Fibroblast of skin of abdomen (primary cell): ENCODE data around the gene MRPL14. TPM values are rescaled to one million over a fixed set of nuclear protein-coding genes. Genes with fewer than 3 reads are reported as not detected.

Experiments
- DNase-seq: peaks from one replicate; pipeline ENCODE4 v3.0.0-alpha.2; 2013
- polyA plus RNA-seq, 2 experiments: library from polyadenylated mRNA; unstranded; fragments of 120-200 nt; gene quantifications; one replicate each; pipeline ENCODE4 v1.2.1, GENCODE V29; 2013; ENCODE audit not compliant: insufficient read length in 2 of 2

Gene MRPL14
- polyA plus RNA-seq (2013, experiment 1 of 2; ENCODE audit: insufficient read length) = 49.3 TPM
- 55.0 TPM for polyA plus RNA-seq (2013, experiment 2 of 2; ENCODE audit: insufficient read length)

DNA sequence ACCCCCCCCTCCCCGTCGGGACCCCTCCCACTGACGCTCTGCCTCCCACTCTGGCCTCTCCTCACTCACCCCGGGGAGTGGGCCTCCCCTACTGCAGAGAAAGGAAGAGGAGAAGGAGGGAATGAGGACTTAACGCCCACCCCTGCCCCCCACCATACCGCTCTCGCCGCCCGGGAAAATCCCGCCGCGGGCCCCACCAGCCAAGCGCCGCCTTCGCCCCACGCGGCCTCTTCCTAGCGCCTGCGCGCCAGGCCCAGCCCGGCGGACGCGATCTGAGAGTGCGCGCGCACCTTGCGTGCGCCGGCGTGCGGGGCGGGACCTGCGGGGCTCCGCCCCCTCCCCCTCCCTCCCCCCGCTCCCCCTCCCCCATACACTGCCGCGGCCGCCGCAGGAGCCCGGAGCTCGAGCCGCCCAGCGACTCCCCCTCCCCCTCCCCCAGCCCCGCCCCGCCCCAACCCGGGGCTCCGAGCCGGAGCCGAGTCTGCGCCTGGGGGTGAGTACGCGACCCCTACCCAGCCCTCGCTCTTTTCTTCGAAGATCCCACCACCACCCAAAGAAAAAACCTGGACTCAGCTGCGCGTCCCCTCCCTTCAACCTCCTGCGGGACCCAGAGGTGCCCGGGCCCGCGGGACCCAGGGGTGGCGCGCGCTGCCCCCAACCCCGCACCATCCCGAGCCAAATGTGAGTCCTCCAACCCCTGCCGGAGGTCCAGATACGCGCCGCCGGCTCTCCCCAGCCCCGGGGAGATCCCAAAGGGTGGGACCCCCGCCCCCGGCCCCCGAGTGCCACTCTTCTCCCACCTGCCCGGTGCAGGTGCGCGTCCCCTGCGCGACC, at the start of gene MRPL14, which contains the start of gene TMEM63B:
MRPL14 (minus strand) TSS at position 267 of the 834 bp plus-strand sequence. CDS start 10,841 bp downstream, outside the sequence.
TMEM63B (plus strand) TSS at position 369 of the 834 bp plus-strand sequence. CDS start 7,031 bp downstream, outside the sequence.
- DNase-seq = peak; percentile 90

- no peak for DNase-seq
Measured at GRCh38 chr6:44176130-44176761, 49.0 kb upstream of the MRPL14 start.

DNA sequence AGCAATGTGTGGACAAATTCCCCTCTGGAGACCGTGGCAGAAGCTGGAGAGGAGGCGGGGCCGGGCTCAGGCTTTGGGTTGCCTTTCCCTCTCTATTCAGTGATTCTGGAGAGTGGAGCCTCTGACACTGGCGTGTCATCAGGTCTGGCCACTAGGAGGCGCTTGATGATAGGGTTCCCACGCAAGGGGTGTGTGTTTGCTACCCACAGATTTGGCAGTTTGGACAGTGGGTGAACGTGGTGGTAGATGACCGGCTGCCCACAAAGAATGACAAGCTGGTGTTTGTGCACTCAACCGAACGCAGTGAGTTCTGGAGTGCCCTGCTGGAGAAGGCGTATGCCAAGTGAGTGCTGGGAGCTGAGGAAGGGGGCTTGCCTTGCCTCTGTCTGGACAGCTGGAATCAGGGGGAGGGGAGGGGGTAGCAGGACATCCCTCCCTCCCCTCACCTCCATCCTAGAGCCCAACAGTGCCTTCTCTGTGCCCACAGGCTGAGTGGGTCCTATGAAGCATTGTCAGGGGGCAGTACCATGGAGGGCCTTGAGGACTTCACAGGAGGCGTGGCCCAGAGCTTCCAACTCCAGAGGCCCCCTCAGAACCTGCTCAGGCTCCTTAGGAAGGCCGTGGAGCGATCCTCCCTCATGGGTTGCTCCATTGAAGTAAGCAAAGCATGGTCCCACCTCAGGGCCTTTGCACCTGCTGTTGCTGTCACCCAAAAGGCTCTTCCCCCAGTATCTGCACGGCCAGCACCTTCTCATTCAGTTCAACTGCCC, 45.7 kb upstream of the MRPL14 start:
- DNase-seq = peak; percentile 61

DNA sequence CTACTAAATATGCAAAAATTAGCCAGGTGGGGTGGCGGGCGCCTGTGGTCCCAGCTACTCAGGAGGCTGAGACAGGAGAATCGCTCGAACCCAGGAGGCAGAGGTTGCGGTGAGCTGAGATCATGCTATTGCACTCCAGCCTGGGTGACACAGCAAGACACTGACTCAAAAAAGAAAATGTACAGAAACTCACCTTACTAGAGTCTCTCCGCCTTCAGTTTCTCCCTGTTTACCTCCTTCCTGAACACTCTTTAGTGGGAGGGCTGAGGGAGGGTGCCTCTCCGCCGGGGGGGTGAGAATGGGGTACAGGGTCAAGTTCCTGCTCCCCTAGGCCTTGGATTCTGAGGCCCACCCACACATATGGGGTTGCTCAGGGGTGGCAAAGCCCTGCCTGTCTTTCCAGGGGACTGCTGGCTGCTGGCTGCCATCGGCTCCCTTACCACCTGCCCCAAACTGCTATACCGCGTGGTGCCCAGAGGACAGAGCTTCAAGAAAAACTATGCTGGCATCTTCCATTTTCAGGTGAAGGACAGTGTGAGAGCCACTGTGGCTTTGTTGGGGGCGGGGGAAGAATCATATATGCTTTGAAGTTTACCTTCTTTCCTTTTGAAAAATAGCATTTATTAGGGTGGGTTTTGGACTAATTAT, 44.8 kb upstream of the MRPL14 start:
- no peak for DNase-seq

GRCh38 chr6:44169886-44170570, 42.8 kb upstream of the MRPL14 start:
- no peak for DNase-seq

- no peak for DNase-seq
Measured at GRCh38 chr6:44169154-44169553, 41.9 kb upstream of the MRPL14 start.

DNA sequence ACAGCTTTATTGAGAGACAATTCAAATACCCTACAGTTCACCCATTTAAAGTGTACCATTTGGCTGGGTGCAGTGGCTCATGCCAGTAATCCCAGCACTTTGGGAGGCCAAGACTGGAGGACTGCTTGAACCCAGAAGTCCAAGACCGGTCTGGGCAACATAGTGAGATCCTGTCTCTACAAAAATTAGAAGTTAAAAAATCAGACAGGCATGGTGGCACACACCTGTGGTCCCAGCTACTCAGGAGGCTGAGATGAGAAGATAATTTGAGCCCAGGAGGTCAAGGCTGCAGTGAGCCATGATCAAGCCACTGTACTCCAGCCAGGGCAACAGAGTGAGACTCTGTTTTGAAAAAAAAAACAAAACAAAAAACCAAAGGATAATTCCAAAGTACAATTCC, 40.3 kb upstream of the MRPL14 start:
- DNase-seq = no peak

- DNase-seq = no peak
Measured at GRCh38 chr6:44166591-44167184, 39.4 kb upstream of the MRPL14 start.

DNA sequence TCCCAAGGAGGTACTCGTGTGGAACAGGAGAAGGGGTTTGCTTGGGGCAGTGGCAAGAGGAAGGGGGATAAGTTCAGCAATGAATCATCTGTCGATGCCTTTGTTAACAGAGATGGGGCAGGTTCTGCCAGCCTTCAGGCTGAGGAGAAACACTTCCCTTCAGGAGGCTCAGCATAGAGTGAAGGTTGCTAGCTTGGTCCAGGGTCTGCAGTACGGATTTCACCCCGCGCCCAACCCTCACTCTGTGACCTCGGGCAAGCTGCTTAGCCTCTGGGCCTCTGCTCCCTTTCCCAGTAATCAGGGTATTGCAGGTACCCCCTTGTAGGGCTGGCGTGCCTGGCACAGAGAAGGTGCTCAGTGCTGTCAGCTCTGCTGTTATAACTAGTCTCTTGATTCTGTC, 38.9 kb upstream of the MRPL14 start:
- DNase-seq = no peak

DNA sequence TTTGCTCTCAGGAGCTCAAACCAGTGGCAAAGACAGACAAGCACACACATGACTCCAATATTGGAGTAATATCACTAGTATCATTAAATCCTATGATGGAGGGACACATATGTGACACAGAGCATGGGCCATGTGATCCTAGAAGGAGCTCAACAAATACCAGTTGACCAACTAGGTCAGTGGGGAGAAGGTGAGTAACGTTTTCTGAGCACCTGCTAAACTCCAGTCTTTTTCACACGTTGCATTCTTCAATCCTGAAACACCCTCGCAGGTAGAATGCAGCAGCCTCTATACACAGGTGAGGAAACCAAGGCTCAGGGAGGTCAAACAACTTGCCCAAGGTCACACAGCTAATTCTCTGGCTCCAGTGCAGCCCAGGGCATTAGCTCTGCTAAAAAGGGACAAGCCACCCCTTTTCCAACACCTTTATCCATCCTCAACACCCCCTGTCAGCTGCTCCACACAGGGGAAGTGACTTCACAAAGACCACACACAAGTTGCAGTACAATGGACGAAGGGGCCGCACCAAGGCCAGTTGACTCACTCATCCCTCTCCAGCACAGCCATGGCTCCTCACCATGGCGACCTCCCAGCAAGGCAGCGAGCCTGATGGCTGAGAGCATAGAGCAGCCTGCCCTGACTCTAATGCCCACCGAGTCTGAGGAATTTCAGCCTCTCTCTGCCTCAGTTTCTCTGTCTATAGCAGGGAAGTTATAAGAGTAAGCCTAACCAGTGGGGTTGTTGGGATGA, 35.8 kb upstream of the MRPL14 start:
- no peak for DNase-seq

GRCh38 chr6:44161997-44162338, 34.7 kb upstream of the MRPL14 start:
- peak; percentile 21 for DNase-seq

DNA sequence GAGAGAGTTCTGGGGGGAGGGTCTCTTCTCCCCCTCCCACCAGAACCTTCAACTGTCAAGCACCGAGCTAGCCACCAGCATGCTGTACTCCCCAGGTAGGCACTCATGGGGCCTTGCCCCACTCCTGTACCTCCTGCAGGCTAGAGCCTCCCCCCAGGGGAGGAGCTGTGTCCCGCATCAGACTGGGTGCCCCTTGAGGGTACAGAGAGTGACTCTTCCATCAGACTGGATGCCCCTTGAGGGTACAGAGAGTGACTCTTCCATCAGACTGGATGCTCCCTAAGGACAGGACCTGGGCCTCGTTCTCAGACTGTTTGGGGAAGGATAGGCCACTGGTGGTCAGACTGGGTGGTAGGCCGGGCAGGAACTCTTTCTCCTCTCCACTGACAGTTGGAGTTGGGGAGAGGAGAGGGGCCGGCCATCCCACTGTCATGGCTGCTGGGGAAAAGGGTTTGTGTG, 31.5 kb upstream of the MRPL14 start, which contains the start of gene CAPN11:
CAPN11 (plus strand) TSS at position 51 of the 459 bp plus-strand sequence; CDS start at position 80, 29 bp downstream.
- no peak for DNase-seq

DNA sequence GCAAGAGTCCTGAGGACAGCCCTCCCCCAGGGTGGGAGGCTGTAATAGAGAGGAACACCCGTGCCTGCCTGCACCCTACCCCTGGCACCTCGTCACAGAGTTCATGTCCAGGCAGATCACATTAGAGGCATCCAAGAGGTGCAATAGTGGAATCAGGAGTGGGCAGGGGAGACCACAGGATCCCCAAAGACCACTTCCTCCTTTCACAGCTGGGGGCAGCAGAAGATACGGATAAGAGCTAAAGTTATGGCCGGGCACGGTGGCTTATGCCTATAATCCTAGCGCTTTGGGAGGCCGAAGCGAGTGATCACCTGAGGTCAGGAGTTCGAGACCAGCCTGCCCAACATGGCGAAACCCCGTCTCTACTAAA, 29.9 kb upstream of the MRPL14 start:
- DNase-seq = no peak

DNA sequence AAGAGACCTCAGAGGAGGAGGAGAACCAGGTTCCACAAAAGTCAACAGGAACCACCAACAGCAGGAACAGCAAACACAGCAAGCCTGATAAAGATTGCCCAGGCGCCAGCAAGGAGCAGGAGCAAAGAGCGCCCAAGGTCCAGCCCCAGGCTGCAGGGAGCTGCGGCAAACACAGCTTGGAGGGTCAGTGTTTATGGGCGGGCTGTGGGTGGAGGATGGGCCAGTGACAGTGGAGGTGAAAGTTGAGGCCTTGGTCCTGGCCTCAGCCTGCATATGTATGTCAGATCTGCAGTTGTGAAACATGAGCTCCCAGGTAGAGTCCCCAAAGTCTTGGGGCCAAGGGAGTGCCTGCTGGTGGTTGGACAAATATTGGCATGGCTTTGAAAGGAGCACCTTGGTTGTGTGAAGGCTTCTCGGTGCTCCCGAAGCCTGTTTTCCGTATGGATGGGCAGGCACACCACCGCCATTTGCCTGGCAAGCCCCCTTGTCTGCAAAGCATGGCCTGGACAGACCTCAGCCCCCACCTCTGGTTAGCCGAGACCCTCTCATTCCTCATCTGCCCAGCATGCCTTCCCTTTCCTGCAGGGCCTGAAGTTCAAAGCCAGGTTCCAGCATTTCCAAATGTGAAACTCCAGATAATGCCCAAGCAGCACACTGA, 29.4 kb upstream of the MRPL14 start:
- DNase-seq = no peak

- no peak for DNase-seq
Measured at GRCh38 chr6:44154067-44154466, 26.8 kb upstream of the MRPL14 start.

DNA sequence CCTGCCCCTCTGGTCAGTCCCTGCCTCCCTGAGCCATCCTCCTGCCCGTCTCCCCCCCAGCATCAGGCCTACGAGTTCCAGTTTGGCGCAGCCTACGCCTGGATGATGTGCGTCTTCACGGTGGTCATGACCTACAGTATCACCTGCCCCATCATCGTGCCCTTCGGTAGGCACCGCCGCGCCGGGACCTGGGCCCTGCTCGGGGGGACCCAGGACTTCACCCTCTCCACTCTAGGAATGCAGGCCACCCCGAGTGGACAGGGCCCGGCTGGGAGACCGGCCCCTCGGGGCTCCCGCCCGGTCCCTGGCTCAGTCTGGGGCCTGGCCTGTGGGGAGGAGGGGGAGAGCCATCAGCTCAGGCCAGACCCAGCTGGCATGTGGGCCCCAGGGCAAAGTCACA, 25.3 kb upstream of the MRPL14 start:
- DNase-seq = no peak

DNA sequence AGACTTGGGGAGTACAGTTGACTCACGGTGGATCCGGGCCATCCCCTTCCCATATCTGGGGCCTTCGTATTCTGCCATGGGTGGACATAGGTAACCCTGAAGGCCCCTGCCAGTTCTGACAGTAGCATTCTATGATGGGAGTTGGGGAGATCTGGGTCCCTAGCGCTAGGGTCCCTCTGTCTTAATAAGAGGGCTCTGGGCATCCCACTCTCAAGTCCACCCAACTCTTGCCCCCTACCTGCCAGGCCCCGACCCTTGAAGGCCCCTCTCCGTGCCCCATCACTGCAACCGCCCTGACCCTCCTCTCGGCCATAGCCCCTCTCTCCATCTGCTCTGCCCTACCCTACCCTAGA, 24.8 kb upstream of the MRPL14 start:
- no peak for DNase-seq

- peak; percentile 54 for DNase-seq
Measured at GRCh38 chr6:44151348-44152108, 24.3 kb upstream of the MRPL14 start.

DNA sequence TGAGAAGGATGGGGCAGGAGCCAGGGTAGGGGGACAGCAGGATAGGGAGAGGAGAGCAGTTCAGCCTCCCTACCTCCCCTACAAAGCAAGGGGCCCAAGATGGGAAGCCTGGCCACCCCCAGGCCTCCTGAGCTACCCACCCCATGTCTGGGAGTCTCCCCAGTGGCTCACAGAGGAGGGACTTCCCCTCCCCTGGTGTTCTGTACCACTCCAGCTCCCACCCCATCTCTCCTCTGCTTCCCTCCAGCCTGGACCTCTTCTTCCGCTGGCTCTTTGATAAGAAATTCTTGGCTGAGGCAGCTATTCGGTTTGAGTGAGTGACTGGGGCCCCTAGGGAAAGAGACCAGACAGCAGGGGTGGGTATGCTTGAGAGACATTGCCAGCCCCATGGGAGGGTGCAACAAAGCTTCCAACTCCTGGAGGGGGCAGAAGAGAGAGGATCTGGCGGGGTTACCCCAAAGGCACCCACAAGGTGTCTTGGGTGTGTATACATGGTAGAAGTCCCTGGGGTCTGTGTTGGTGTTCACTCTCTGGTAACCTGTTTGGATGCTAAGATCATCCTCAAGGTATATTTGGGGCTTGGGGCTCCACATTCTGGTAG, 23.2 kb upstream of the MRPL14 start:
- DNase-seq = no peak
